ENCODE measurements around the gene TENM4.

TENM4 gene

DNA sequence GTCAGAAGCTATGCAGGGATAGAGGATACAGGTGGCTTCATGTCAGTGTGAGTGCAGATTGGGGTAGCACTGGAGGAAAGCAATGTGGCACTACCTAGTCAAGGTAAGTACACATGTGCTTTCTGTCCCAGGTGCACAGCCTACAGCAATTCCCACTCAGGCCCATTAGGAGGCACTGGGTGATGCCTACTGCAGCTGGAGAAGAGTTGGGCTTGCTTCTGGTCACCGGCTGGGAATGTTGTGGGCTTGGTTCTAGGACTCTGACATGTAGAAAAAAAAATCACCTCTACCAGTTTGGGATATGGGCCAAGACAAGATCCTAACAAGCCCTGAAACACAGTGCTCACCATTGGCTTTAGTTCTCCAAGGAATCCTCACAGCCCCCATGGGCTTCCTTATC, 69.7 kb downstream of the TENM4 start (continued):
- TF ChIP-seq TOX (CRISPR knock-in tag; IDR thresholded peaks at IDR 0.05; ENCODE audit: borderline replicate concordance) (no peak), ISL1 (CRISPR knock-in tag; IDR thresholded peaks at IDR 0.05) (no peak), ARNTL (CRISPR knock-in tag; IDR thresholded peaks at IDR 0.05; ENCODE audit: borderline replicate concordance, low read depth) (no peak), OSR1 (CRISPR knock-in tag; IDR thresholded peaks at IDR 0.05) (no peak), ZNF8 (CRISPR knock-in tag; IDR thresholded peaks at IDR 0.05) (no peak), TCF4 (CRISPR knock-in tag; IDR thresholded peaks at IDR 0.05; ENCODE audit: borderline replicate concordance) (no peak), GLIS3 (CRISPR knock-in tag; IDR thresholded peaks at IDR 0.05) (no peak)

DNA sequence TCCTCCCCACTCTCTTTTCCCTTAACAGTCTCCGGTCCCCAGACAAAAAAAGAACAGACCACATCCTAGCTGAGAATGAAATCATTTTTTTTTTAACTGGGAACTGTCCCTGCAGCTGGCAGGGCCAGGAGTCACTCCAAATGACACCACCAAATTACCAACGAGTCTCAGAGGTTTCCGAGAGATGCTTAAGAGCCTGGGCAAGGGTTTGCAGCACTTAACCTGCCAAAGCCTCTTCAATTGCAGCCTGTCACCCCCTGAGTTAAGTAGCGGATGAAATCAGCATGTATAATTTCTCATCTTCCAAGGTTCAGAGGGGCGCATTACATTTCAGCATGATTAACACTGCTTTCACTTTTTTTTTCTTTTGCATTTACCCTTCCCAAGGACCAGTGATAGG, 71.8 kb downstream of the TENM4 start:
- TF ChIP-seq, protein P1, sequence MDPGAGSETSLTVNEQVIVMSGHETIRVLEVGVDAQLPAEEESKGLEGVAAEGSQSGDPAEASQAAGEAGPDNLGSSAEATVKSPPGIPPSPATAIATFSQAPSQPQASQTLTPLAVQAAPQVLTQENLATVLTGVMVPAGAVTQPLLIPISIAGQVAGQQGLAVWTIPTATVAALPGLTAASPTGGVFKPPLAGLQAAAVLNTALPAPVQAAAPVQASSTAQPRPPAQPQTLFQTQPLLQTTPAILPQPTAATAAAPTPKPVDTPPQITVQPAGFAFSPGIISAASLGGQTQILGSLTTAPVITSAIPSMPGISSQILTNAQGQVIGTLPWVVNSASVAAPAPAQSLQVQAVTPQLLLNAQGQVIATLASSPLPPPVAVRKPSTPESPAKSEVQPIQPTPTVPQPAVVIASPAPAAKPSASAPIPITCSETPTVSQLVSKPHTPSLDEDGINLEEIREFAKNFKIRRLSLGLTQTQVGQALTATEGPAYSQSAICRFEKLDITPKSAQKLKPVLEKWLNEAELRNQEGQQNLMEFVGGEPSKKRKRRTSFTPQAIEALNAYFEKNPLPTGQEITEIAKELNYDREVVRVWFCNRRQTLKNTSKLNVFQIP (CRISPR knock-in tag; IDR thresholded peaks at IDR 0.05; ENCODE audit: borderline replicate concordance, low read depth) = no peak
- no peak for TF ChIP-seq ZNF8 (CRISPR knock-in tag; IDR thresholded peaks at IDR 0.05)
- TF ChIP-seq, protein P2, sequence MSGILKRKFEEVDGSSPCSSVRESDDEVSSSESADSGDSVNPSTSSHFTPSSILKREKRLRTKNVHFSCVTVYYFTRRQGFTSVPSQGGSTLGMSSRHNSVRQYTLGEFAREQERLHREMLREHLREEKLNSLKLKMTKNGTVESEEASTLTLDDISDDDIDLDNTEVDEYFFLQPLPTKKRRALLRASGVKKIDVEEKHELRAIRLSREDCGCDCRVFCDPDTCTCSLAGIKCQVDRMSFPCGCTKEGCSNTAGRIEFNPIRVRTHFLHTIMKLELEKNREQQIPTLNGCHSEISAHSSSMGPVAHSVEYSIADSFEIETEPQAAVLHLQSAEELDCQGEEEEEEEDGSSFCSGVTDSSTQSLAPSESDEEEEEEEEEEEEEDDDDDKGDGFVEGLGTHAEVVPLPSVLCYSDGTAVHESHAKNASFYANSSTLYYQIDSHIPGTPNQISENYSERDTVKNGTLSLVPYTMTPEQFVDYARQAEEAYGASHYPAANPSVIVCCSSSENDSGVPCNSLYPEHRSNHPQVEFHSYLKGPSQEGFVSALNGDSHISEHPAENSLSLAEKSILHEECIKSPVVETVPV (CRISPR knock-in tag; IDR thresholded peaks at IDR 0.05) = no peak
- no peak for TF ChIP-seq ZNF565 (CRISPR knock-in tag; conservative IDR thresholded peaks at IDR 0.05; ENCODE audit: low read depth)
- TF ChIP-seq BACH2 (CRISPR knock-in tag; IDR thresholded peaks at IDR 0.05; ENCODE audit: borderline replicate concordance) = no peak
- TF ChIP-seq RARB (CRISPR knock-in tag; IDR thresholded peaks at IDR 0.05) = no peak
- TF ChIP-seq PPARA (CRISPR knock-in tag; IDR thresholded peaks at IDR 0.05; ENCODE audit: borderline replicate concordance) = no peak
- TF ChIP-seq OSR1 (CRISPR knock-in tag; IDR thresholded peaks at IDR 0.05) = no peak
- no peak for TF ChIP-seq ISL1 (CRISPR knock-in tag; IDR thresholded peaks at IDR 0.05)
- TF ChIP-seq GLIS3 (CRISPR knock-in tag; IDR thresholded peaks at IDR 0.05) = no peak
- ATAC-seq = no peak

DNA sequence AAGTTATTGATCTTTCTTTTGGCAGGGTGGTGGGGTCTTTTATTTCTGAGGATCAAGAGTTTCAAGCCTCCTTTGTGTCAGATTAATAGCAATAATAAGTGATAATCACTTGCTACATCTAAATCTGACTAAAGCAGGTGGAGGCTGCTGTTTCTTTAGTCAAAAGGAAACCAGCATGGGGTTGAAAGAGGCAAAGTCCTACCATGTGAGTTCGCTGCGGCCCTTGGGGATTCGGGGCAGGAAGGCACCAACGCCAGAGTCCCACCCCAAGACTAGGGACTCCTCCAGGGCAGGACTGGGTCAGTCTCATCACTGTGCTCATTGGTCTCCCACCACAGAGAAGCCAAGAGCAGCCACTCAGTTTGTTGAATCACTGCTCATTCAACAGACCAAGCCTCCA, 73.0 kb downstream of the TENM4 start:
- ATAC-seq = no peak
- TF ChIP-seq, protein P3, sequence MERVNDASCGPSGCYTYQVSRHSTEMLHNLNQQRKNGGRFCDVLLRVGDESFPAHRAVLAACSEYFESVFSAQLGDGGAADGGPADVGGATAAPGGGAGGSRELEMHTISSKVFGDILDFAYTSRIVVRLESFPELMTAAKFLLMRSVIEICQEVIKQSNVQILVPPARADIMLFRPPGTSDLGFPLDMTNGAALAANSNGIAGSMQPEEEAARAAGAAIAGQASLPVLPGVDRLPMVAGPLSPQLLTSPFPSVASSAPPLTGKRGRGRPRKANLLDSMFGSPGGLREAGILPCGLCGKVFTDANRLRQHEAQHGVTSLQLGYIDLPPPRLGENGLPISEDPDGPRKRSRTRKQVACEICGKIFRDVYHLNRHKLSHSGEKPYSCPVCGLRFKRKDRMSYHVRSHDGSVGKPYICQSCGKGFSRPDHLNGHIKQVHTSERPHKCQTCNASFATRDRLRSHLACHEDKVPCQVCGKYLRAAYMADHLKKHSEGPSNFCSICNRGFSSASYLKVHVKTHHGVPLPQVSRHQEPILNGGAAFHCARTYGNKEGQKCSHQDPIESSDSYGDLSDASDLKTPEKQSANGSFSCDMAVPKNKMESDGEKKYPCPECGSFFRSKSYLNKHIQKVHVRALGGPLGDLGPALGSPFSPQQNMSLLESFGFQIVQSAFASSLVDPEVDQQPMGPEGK (CRISPR knock-in tag; IDR thresholded peaks at IDR 0.05; ENCODE audit: borderline replicate concordance) = no peak
- TF ChIP-seq ZNF8 (CRISPR knock-in tag; IDR thresholded peaks at IDR 0.05) (no peak), ZFP3 (CRISPR knock-in tag; IDR thresholded peaks at IDR 0.05) (no peak), TOX (CRISPR knock-in tag; IDR thresholded peaks at IDR 0.05; ENCODE audit: borderline replicate concordance) (no peak)

DNA sequence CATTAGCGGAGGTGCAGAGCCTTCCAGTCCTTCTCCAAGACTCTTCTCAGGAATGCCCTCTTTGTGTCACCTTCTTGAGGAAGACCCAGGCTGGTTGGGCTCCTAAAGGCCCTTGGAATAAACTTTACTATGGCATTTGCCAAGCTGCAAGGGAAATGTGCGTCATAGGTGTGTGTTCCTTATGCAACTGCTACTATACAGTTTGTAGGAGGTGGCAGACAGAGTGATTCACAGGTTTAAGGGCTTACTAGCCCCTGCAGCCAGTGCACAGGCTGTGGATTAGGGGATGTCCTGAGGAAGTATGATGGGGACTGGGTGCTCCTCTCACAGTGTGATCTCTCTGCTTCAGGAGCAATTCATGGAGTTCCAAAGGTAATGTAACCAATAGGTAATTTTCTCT, 74.6 kb downstream of the TENM4 start:
- TF ChIP-seq BACH2 (CRISPR knock-in tag; IDR thresholded peaks at IDR 0.05; ENCODE audit: borderline replicate concordance) (no peak), ARNTL (CRISPR knock-in tag; IDR thresholded peaks at IDR 0.05; ENCODE audit: borderline replicate concordance, low read depth) (no peak), RARB (CRISPR knock-in tag; IDR thresholded peaks at IDR 0.05) (no peak), ISL1 (CRISPR knock-in tag; IDR thresholded peaks at IDR 0.05) (no peak), ZC3H10 (CRISPR knock-in tag; IDR thresholded peaks at IDR 0.05) (no peak), TOX (CRISPR knock-in tag; IDR thresholded peaks at IDR 0.05; ENCODE audit: borderline replicate concordance) (no peak), GLIS3 (CRISPR knock-in tag; IDR thresholded peaks at IDR 0.05) (no peak), SNAI2 (CRISPR knock-in tag; IDR thresholded peaks at IDR 0.05) (no peak), ZNF565 (CRISPR knock-in tag; conservative IDR thresholded peaks at IDR 0.05; ENCODE audit: low read depth) (no peak), ZNF70 (CRISPR knock-in tag; IDR thresholded peaks at IDR 0.05) (no peak), CSDC2 (CRISPR knock-in tag; IDR thresholded peaks at IDR 0.05) (no peak), PPARA (CRISPR knock-in tag; IDR thresholded peaks at IDR 0.05; ENCODE audit: borderline replicate concordance) (no peak), ZFP30 (CRISPR knock-in tag; IDR thresholded peaks at IDR 0.05) (no peak), ZNF8 (CRISPR knock-in tag; IDR thresholded peaks at IDR 0.05) (no peak)
- TF ChIP-seq, protein P4, sequence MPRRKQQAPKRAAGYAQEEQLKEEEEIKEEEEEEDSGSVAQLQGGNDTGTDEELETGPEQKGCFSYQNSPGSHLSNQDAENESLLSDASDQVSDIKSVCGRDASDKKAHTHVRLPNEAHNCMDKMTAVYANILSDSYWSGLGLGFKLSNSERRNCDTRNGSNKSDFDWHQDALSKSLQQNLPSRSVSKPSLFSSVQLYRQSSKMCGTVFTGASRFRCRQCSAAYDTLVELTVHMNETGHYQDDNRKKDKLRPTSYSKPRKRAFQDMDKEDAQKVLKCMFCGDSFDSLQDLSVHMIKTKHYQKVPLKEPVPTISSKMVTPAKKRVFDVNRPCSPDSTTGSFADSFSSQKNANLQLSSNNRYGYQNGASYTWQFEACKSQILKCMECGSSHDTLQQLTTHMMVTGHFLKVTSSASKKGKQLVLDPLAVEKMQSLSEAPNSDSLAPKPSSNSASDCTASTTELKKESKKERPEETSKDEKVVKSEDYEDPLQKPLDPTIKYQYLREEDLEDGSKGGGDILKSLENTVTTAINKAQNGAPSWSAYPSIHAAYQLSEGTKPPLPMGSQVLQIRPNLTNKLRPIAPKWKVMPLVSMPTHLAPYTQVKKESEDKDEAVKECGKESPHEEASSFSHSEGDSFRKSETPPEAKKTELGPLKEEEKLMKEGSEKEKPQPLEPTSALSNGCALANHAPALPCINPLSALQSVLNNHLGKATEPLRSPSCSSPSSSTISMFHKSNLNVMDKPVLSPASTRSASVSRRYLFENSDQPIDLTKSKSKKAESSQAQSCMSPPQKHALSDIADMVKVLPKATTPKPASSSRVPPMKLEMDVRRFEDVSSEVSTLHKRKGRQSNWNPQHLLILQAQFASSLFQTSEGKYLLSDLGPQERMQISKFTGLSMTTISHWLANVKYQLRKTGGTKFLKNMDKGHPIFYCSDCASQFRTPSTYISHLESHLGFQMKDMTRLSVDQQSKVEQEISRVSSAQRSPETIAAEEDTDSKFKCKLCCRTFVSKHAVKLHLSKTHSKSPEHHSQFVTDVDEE (CRISPR knock-in tag; IDR thresholded peaks at IDR 0.05) = no peak
- TF ChIP-seq, protein P2 (CRISPR knock-in tag; IDR thresholded peaks at IDR 0.05) = no peak
- TF ChIP-seq, protein P3 (CRISPR knock-in tag; IDR thresholded peaks at IDR 0.05; ENCODE audit: borderline replicate concordance) = no peak
- TF ChIP-seq, protein P1 (CRISPR knock-in tag; IDR thresholded peaks at IDR 0.05; ENCODE audit: borderline replicate concordance, low read depth) = no peak
- ATAC-seq = no peak
